Esophagus (tissue), 2 donors: Measurements from ENCODE around the gene FRMD4A. TPM values are rescaled to one million over a fixed set of nuclear protein-coding genes. Genes with fewer than 3 reads are reported as not detected.
A peak's percentile ranks its signal among the peaks of the same experiment; 100 is the strongest.

ENCODE experiments used
- H3K27ac ChIP-seq, 2 donors: one replicate each; pipeline ENCODE4 v1.5.1; 2013; ENCODE audit warnings: low read depth in 2 of 2, mild to moderate bottlenecking in 2 of 2, inconsistent platforms in 1 of 2, low read length in 1 of 2, moderate library complexity in 1 of 2
- H3K27me3 ChIP-seq, 2 donors: one replicate each; pipeline ENCODE4 v1.6.1; 2013; ENCODE audit warnings: low read length in 2 of 2, control low read depth in 1 of 2, mild to moderate bottlenecking in 1 of 2; ENCODE audit not compliant: insufficient read depth in 2 of 2, control insufficient read depth in 1 of 2
- H3K36me3 ChIP-seq, 2 donors: one replicate each; pipeline ENCODE4 v1.6.1; 2013; ENCODE audit warnings: low read length in 1 of 2; ENCODE audit not compliant: control insufficient read depth in 2 of 2, insufficient read depth in 2 of 2
- H3K4me1 ChIP-seq, 2 donors: one replicate each; pipeline ENCODE4 v1.6.1; 2013; ENCODE audit warnings: low read length in 1 of 2; ENCODE audit not compliant: control insufficient read depth in 2 of 2, insufficient read depth in 2 of 2
- H3K4me3 ChIP-seq, 2 donors: one replicate each; pipeline ENCODE4 v1.5.1; 2013; ENCODE audit warnings: low read length in 2 of 2, mild to moderate bottlenecking in 2 of 2, low read depth in 1 of 2, moderate library complexity in 1 of 2
- H3K9me3 ChIP-seq, 2 donors: one replicate each; pipeline ENCODE4 v1.6.1; 2013; ENCODE audit warnings: mild to moderate bottlenecking in 2 of 2, low read depth in 1 of 2, low read length in 1 of 2, moderate library complexity in 1 of 2; ENCODE audit not compliant: control insufficient read depth in 2 of 2, insufficient read depth in 1 of 2
- WGBS, 2 donors: extraction: QIAGEN DNeasy Blood & Tissue Kit; methylation state at CpG; one replicate each; pipeline ENCODE4 v1.1.7; 2013; 5-methylcytosine and 5-hydroxymethylcytosine counted together
- polyA plus RNA-seq, 2 donors: library from polyadenylated mRNA; stranded (reverse); fragments of 200-250 nt; gene quantifications; one replicate each; pipeline ENCODE4 v1.2.3, GENCODE V29; 2013
- donor health status: healthy with polysubstance abuse.
- donor health status: Bipolar disorder and iron deficiency.

FRMD4A gene
- polyA plus RNA-seq, 2 donors, result 9.3 to 12.6 TPM

DNA sequence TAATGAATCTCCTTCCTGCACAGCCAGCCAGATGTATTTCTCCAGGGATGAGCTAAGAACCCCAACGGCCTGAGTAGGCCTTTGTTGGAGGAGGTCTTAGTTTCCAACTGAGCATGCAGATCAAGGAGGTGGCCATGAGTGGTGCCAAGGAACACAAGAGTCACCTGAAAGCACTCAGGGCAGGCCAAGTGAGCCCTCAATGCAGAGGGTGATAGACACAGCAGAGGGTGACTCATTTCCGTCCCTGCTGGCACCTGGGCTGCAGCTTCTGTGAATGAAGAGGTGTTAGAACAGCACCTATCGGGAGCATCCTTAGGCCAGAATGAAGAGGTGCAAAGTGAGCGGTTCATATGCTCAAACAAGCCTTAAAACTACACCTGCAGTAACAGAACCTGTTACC lies 211.8 kb downstream of the FRMD4A start:
- Histone ChIP-seq H3K4me3 (no peak overlapping the region), H3K27ac (no peak overlapping the region), H3K36me3 (no peaks in the 10 kb centered on the region), H3K9me3 (peaks cover 0 to 3% of the 10 kb centered on the region in 2 donors), H3K27me3 (no peaks in the 10 kb centered on the region), H3K4me1 (no peaks in the 10 kb centered on the region)
- WGBS, 2 donors, result 71 to 76% methylated on average over 4 of the region's 4 CpGs

DNA sequence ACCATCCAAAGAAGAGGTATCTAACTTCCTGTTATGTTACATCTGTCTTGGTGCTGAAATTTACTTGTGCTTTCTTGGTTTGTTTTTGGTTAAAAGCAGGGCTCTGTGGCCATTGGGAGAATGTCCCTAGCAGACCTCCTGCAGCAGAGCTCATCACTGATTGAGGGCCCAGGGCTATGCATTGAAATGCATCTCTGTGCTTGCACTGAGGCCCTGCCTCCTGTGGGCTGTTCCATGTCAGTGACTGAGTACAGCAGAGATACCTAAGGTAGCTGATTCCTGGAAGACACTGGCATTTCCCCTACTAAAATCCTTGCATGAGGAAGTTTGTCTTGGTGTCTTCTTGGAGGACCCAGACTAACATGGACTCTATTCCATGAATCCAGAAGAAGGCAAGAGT lies 213.9 kb downstream of the FRMD4A start:
- Histone ChIP-seq H3K4me3 (no peak overlapping the region), H3K27me3 (no peaks in the 10 kb centered on the region), H3K27ac (no peak overlapping the region), H3K4me1 (no peaks in the 10 kb centered on the region), H3K36me3 (no peaks in the 10 kb centered on the region), H3K9me3 (peaks cover 0 to 3% of the 10 kb centered on the region in 2 donors)

DNA sequence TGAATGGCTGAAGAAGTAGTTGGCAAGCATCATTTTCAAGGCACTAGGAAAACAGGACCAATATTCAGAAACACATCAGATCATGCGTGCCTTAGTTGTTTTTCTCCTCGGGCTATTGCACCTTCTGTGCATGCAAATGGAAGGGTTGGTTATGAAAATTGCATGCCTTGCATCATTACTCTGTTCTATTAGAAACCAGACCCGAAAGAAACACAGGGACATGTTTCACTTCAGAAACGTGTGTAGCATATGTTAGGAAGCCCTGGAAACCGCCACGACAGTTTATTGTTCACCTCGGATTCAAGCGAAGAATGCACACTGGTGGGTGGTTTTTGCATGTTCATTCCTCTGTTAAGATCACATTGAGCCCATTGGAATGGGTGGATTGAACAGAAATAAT lies 214.7 kb downstream of the FRMD4A start:
- Histone ChIP-seq H3K9me3 (peaks cover 0 to 3% of the 10 kb centered on the region in 2 donors), H3K27ac (no peak overlapping the region), H3K4me3 (no peak overlapping the region), H3K4me1 (no peaks in the 10 kb centered on the region), H3K36me3 (no peaks in the 10 kb centered on the region), H3K27me3 (no peaks in the 10 kb centered on the region)
- WGBS, 2 donors, result 87 to 88% methylated on average over 8 of the region's 8 CpGs

DNA sequence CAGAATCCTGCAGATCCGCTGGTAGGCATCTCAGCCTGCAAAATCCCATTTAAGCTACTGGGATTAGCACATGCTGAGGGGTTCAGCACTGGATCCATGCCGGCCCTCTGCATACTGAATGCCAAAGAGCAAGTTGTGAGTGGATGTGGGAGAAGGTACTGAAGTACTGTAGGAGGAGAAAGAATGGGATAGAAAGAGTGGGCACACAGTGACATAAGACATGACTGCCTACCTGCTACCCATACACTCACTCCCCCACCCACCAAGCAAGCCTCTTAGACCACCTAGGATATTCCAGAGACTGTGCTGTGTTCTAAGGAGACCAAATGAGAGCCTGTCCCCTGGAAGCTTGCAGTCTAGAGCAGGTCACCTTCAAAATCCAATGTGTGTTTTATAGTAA lies 215.9 kb downstream of the FRMD4A start:
- Histone ChIP-seq H3K9me3 (no peaks in the 10 kb centered on the region), H3K4me3 (no peak overlapping the region), H3K36me3 (no peaks in the 10 kb centered on the region), H3K4me1 (no peaks in the 10 kb centered on the region), H3K27me3 (no peaks in the 10 kb centered on the region), H3K27ac (no peak overlapping the region)
- 87 to 90% methylated on average over 2 of the region's 2 CpGs for WGBS, 2 donors

DNA sequence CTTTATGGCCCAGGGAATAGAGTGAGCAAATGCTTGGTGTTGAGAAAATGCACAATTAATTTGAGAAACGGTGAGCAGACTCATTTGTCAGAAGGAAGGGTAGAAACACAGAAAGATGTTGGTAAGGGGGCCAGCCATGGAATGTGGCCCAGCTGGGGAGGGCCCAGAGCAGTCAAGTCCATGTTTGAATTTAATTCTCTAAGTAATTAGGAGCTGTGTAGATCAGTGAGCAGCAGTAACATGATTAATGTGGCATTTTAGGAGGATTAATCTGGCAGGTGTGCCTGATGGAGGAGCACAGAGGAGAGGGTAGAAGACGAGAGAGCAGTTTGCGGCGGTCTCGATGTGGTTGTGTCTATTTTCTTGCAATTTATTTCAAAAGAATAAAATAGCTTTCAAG lies 218.7 kb downstream of the FRMD4A start:
- no peaks in the 10 kb centered on the region for H3K27me3 ChIP-seq
- WGBS, 2 donors, result 83 to 88% methylated on average over 5 of the region's 5 CpGs
- no peak overlapping the region for H3K27ac ChIP-seq
- no peaks in the 10 kb centered on the region for H3K9me3 ChIP-seq
- no peaks in the 10 kb centered on the region for H3K4me1 ChIP-seq
- H3K4me3 ChIP-seq, result no peak overlapping the region
- H3K36me3 ChIP-seq, result no peaks in the 10 kb centered on the region

DNA sequence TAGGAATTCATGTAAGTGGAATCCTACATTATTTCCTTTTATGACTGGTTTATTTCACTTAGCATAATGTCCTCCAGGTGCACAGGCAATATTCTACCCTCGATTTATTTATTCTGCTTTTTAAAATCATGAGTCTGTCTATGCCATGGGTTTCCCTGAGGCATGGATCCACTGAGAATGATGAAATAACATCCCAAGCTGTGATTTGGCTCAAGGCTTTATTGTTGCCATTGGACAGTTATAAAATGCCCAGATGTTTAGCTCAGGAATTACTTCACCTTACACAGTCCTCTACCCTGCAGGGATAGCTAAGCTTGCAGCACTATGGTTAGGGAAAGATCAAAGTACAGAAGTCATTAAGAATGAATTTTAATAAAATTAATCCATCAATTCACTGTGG lies 219.5 kb downstream of the FRMD4A start:
- H3K9me3 ChIP-seq, result no peaks in the 10 kb centered on the region
- WGBS, 2 donors, result 80 to 82% methylated on average over 1 of the region's 1 CpG

DNA sequence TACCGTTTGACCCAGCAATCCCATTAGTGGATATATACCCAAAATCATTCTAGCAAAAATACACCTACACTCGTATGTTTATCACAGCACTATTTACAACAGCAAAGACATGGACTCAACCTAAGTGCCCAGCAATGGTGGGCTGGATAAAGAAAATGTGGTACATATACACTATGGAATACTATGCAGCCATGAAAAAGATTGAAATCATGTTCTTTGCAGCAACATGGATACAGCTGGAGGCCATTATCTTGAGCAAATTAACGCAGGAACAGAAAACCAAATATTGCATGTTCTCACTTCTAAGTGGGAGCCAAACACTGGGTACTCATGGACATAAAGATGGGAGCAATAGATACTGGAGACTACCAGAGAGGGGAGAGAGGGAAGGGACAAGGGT lies 223.9 kb downstream of the FRMD4A start:
- Histone ChIP-seq H3K9me3 (peaks cover 0 to 3% of the 10 kb centered on the region in 2 donors), H3K36me3 (no peaks in the 10 kb centered on the region), H3K27ac (no peak overlapping the region), H3K4me3 (no peak overlapping the region), H3K4me1 (no peaks in the 10 kb centered on the region), H3K27me3 (no peaks in the 10 kb centered on the region)
- WGBS, 2 donors, result 93 to 95% methylated on average over 3 of the region's 3 CpGs

More for the DNA sequence above, 219.5 kb downstream of the FRMD4A start:
- H3K36me3 ChIP-seq, result no peaks in the 10 kb centered on the region
- H3K27me3 ChIP-seq, result no peaks in the 10 kb centered on the region
- no peak overlapping the region for H3K4me3 ChIP-seq
- H3K4me1 ChIP-seq, result no peaks in the 10 kb centered on the region
- no peak overlapping the region for H3K27ac ChIP-seq

DNA sequence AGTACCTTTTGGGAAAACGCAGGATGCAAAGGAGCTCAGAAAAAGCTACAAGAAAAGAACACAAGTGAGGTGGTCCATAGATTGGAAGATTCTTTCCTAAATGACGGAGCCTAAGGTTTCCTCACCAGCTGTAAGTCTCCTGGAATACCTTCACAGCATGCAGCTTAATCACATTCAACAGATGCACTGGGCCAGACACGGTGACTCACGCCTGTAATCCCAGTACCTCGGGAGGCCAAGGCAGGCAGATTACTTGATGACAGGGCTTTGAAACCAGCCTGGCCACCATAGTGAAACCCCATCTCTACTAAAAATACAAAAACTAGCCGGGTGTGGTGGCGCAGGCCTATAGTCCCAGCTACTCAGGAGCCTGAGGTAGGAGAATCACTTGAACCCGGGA lies 228.7 kb downstream of the FRMD4A start:
- H3K27me3 ChIP-seq, result no peaks in the 10 kb centered on the region
- no peak overlapping the region for H3K4me3 ChIP-seq
- 73 to 78% methylated on average over 8 of the region's 8 CpGs for whole genome bisulfite sequencing, 2 donors
- peaks cover 0 to 3% of the 10 kb centered on the region in 2 donors for H3K9me3 ChIP-seq
- no peaks in the 10 kb centered on the region for H3K4me1 ChIP-seq
- peak overlapping the region in 1 of 2 donors; percentile 33 for H3K27ac ChIP-seq
- H3K36me3 ChIP-seq, result no peaks in the 10 kb centered on the region

DNA sequence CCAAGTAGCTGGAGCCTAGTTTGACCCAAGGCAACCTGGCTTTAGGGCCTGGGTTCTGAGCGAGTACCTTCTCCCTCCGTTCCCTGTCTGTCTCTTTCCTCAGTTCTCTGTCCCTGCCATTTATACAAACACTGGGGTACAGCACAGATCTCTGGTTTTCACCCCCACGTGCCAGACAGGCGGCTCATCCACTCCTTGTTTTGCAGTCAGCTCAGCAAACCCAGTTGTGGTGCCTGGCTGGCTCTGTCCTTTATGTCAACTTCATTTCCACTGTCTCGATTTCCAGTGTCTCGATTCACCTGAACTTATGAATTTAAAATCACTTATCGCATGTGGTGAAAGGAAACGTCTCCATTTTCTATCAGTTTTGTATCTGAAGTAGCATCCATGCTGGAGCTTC lies 230.8 kb downstream of the FRMD4A start:
- 80 to 82% methylated on average over 8 of the region's 8 CpGs for WGBS, 2 donors
- Histone ChIP-seq H3K36me3 (no peaks in the 10 kb centered on the region), H3K4me3 (no peak overlapping the region), H3K27me3 (no peaks in the 10 kb centered on the region), H3K9me3 (peaks cover 0 to 3% of the 10 kb centered on the region in 2 donors), H3K4me1 (no peaks in the 10 kb centered on the region), H3K27ac (no peak overlapping the region)

DNA sequence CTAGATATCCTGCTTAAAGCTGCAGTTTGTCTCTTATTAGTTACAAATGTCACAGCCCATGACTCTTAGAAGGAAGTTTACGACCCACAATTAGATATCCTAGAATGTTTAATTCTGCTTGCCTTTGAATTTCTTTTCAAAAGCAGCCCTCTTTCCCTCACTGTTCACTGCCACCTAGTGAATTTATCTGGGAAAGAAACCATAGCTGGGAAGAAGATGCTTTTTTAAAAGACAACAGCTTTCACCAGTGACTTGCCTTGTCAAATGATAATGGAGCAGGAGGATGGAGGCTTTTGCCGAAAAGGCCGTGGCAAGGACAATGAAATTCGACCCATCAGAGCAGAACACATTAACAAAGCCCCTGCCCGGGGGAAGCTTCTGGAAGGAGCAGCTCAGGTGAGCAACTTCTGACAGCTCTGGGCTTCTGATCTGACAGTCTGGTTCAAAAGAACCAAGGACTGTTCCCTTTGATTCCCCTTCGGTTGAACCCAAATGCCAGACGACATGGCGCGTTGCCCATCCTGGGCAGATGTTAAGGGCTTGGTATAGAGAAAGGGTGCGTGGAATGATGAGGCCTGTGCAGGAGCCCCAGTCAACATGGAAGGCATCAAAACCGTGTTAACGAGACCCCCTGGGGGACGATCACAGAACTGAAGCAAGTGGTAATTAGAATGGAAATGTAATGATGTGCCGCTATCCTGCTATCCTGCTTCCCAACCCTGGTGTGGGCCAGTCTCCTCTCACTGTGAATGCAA lies 236.8 kb downstream of the FRMD4A start:
- no peak overlapping the region for H3K27ac ChIP-seq
- no peaks in the 10 kb centered on the region for H3K9me3 ChIP-seq
- H3K4me1 ChIP-seq, result no peaks in the 10 kb centered on the region
- H3K36me3 ChIP-seq, result no peaks in the 10 kb centered on the region
- 58 to 62% methylated on average over 14 of the region's 14 CpGs for WGBS, 2 donors
- H3K4me3 ChIP-seq, result no peak overlapping the region
- no peaks in the 10 kb centered on the region for H3K27me3 ChIP-seq
